IMR-90 (cell line): ENCODE results near the gene SV2C. TPM values are rescaled to one million over a fixed set of nuclear protein-coding genes. Genes with fewer than 3 reads are reported as not detected.

Experiments used
- ATAC-seq: fragments of 200-7000 bp; cut with Tn5 transposase; 2 replicates; pipeline ENCODE4 v1.9.1; 2020; ENCODE audit warnings: low read depth, mild to moderate bottlenecking, moderate library complexity
- BruUV-seq: library from RNA; stranded (reverse); fragments of 400-500 nt; replicated peaks from 2 replicates; lab custom pipeline; 2021; lab: Mats Ljungman, UMichigan
- CTCF ChIA-PET: fragments of 300-600 bp; formaldehyde crosslinking; extraction: SDS; loops from one replicate; lab custom pipeline; 2021; ENCODE audit warnings: antibody characterized with exemption; lab: Yijun Ruan, JAX
- POLR2A ChIA-PET: fragments of 300-600 bp; sonication (Branson Sonifier 250); formaldehyde crosslinking; loops from one replicate; lab custom pipeline; 2022; ENCODE audit warnings: antibody characterized with exemption; ENCODE audit not compliant: unreplicated experiment; lab: Charles Lee
- DNase-seq: peaks from one replicate; pipeline ENCODE4 v3.0.0; 2013
- H2AFZ ChIP-seq: replicated peaks from 2 replicates; pipeline ENCODE3; 2013; ENCODE audit warnings: low read length, mild to moderate bottlenecking; ENCODE audit not compliant: poor library complexity
- H2AK5ac ChIP-seq: 2 replicates; pipeline ENCODE4 v1.6.1; 2013; ENCODE audit warnings: low read depth, low read length, inconsistent platforms
- H2AK9ac ChIP-seq: replicated peaks from 2 replicates; pipeline ENCODE3; 2013; ENCODE audit warnings: mild to moderate bottlenecking, low read depth, low read length, moderate library complexity; ENCODE audit not compliant: poor library complexity
- H2BK120ac ChIP-seq: 2 replicates; pipeline ENCODE4 v1.6.1; 2013; ENCODE audit warnings: low read depth, low read length, inconsistent platforms
- H2BK15ac ChIP-seq: 3 replicates; pipeline ENCODE4 v1.6.1; 2013; ENCODE audit warnings: low read depth, low read length, inconsistent platforms
- H2BK20ac ChIP-seq: 2 replicates; pipeline ENCODE4 v1.6.1; 2013; ENCODE audit warnings: low read depth, mild to moderate bottlenecking, inconsistent platforms, low read length, moderate library complexity
- H2BK5ac ChIP-seq: 2 replicates; pipeline ENCODE4 v1.6.1; 2013; ENCODE audit warnings: mild to moderate bottlenecking, low read depth, low read length, inconsistent platforms; ENCODE audit not compliant: poor library complexity, severe bottlenecking
- H3K14ac ChIP-seq: replicated peaks from 2 replicates; pipeline ENCODE4 v1.6.1; 2013; ENCODE audit warnings: low read depth, low read length, inconsistent platforms
- H3K18ac ChIP-seq: 2 replicates; pipeline ENCODE4 v1.6.1; 2013; ENCODE audit warnings: low read depth, low read length, control low read depth
- H3K23ac ChIP-seq: 2 replicates; pipeline ENCODE4 v1.6.1; 2013; ENCODE audit warnings: low read depth, low read length, inconsistent platforms
- H3K27ac ChIP-seq: 2 replicates; pipeline ENCODE4 v1.5.1; 2013; ENCODE audit warnings: mild to moderate bottlenecking, control low read depth, low read length; ENCODE audit not compliant: insufficient read depth
- H3K27me3 ChIP-seq: 2 replicates; pipeline ENCODE4 v1.6.1; 2013; ENCODE audit warnings: low read length; ENCODE audit not compliant: control insufficient read depth, insufficient read depth
- H3K36me3 ChIP-seq: 2 replicates; pipeline ENCODE4 v1.6.1; 2013; ENCODE audit warnings: low read length, mixed read lengths; ENCODE audit not compliant: control insufficient read depth, insufficient read depth
- H3K4ac ChIP-seq: 2 replicates; pipeline ENCODE4 v1.6.1; 2013; ENCODE audit warnings: low read depth, low read length, inconsistent platforms
- H3K4me1 ChIP-seq: 2 replicates; pipeline ENCODE4 v1.6.1; 2013; ENCODE audit warnings: low read length, mixed read lengths; ENCODE audit not compliant: control insufficient read depth, insufficient read depth
- H3K4me2 ChIP-seq: 2 replicates; pipeline ENCODE4 v1.6.1; 2013; ENCODE audit warnings: low read depth, mild to moderate bottlenecking, control low read depth, low read length, moderate library complexity
- H3K4me3 ChIP-seq: 2 replicates; pipeline ENCODE4 v1.5.1; 2013; ENCODE audit warnings: low read depth, mild to moderate bottlenecking, control low read depth, low read length, moderate library complexity; ENCODE audit not compliant: insufficient read depth
- H3K56ac ChIP-seq: 2 replicates; pipeline ENCODE4 v1.6.1; 2013; ENCODE audit warnings: low read length, inconsistent platforms; ENCODE audit not compliant: insufficient read depth; ENCODE audit errors: extremely low read depth
- H3K79me1 ChIP-seq, 2 experiments: 2 replicates each; pipeline ENCODE4 v1.6.1; 2013; ENCODE audit warnings: low read length in 2 of 2, inconsistent platforms in 1 of 2, low read depth in 1 of 2
- H3K9ac ChIP-seq: 2 replicates; pipeline ENCODE4 v1.6.1; 2013; ENCODE audit warnings: low read depth, low read length, control low read depth
- H3K9me1 ChIP-seq: 2 replicates; pipeline ENCODE4 v1.6.1; 2013; ENCODE audit warnings: low read length, inconsistent platforms; ENCODE audit not compliant: insufficient read depth
- H3K9me3 ChIP-seq: 2 replicates; pipeline ENCODE4 v1.6.1; 2013; ENCODE audit warnings: low read length; ENCODE audit not compliant: control insufficient read depth, insufficient read depth
- H4K20me1 ChIP-seq: 2 replicates; pipeline ENCODE4 v1.6.1; 2013; ENCODE audit warnings: low read length, inconsistent platforms; ENCODE audit not compliant: insufficient read depth
- H4K5ac ChIP-seq: 2 replicates; pipeline ENCODE4 v1.6.1; 2013; ENCODE audit warnings: mild to moderate bottlenecking, low read depth, low read length, control low read depth
- H4K8ac ChIP-seq, 2 experiments: 2 replicates each; pipeline ENCODE4 v1.6.1; 2013; ENCODE audit warnings: low read depth in 2 of 2, low read length in 2 of 2, control low read depth in 1 of 2, inconsistent platforms in 1 of 2
- H4K91ac ChIP-seq: 2 replicates; pipeline ENCODE4 v1.6.1; 2013; ENCODE audit warnings: low read depth, low read length, inconsistent platforms; ENCODE audit not compliant: insufficient read depth
- BHLHE40 ChIP-seq: fragments of 150-350 bp; IDR thresholded peaks from 2 replicates; pipeline ENCODE4 v1.6.1; 2016; ENCODE audit warnings: mild to moderate bottlenecking, low read depth, low read length
- CEBPB ChIP-seq: IDR thresholded peaks from 2 replicates; pipeline ENCODE4 v1.6.1; 2012; ENCODE audit warnings: low read depth, low read length, improper control_type of control experiment
- CHD1 ChIP-seq: IDR thresholded peaks from 2 replicates; pipeline ENCODE4 v1.6.1; 2012; ENCODE audit warnings: low read depth, low read length, improper control_type of control experiment
- CTCF ChIP-seq: conservative IDR thresholded peaks from 2 replicates; pipeline ENCODE4 v1.5.1; 2012; ENCODE audit warnings: mild to moderate bottlenecking, low read depth, low read length, improper control_type of control experiment
- FOS ChIP-seq: fragments of 150-350 bp; IDR thresholded peaks from 2 replicates; pipeline ENCODE4 v1.6.1; 2016; ENCODE audit warnings: low read depth, low read length
- MAFK ChIP-seq: IDR thresholded peaks from 2 replicates; pipeline ENCODE4 v1.6.1; 2012; ENCODE audit warnings: low read depth, low read length, improper control_type of control experiment
- MAZ ChIP-seq: IDR thresholded peaks from 2 replicates; pipeline ENCODE4 v1.6.1; 2012; ENCODE audit warnings: low read depth, mild to moderate bottlenecking, low read length, improper control_type of control experiment, moderate library complexity, borderline replicate concordance
- MXI1 ChIP-seq: IDR thresholded peaks from 2 replicates; pipeline ENCODE4 v1.6.1; 2012; ENCODE audit warnings: low read depth, mild to moderate bottlenecking, low read length, moderate library complexity, borderline replicate concordance
- NFE2L2 ChIP-seq: fragments of 150-350 bp; IDR thresholded peaks from 2 replicates; pipeline ENCODE4 v1.6.1; 2016; ENCODE audit warnings: low read depth, mild to moderate bottlenecking, low read length
- POLR2A ChIP-seq: IDR thresholded peaks from 2 replicates; pipeline ENCODE4 v1.6.1; 2012; ENCODE audit warnings: mild to moderate bottlenecking, low read depth, low read length
- RAD21 ChIP-seq: IDR thresholded peaks from 2 replicates; pipeline ENCODE4 v1.6.1; 2012; ENCODE audit warnings: low read length, improper control_type of control experiment
- RCOR1 ChIP-seq: IDR thresholded peaks from 2 replicates; pipeline ENCODE4 v1.6.1; 2012; ENCODE audit warnings: mild to moderate bottlenecking, low read length, improper control_type of control experiment; ENCODE audit not compliant: insufficient replicate concordance
- RFX5 ChIP-seq: IDR thresholded peaks from 2 replicates; pipeline ENCODE4 v1.8.0; 2012; ENCODE audit warnings: low read depth, mild to moderate bottlenecking, low read length, moderate library complexity
- SMC3 ChIP-seq: fragments of 150-350 bp; IDR thresholded peaks from 2 replicates; pipeline ENCODE4 v1.6.1; 2016; ENCODE audit warnings: low read depth, mild to moderate bottlenecking, antibody characterized with exemption, low read length, moderate library complexity
- USF2 ChIP-seq: fragments of 150-350 bp; IDR thresholded peaks from 2 replicates; pipeline ENCODE4 v1.6.1; 2017; ENCODE audit warnings: mild to moderate bottlenecking, antibody characterized with exemption, low read length, low read depth
- WGBS, 2 experiments: methylation state at CpG; one replicate each; pipeline versions ENCODE4 v1.1.5 to v1.1.7; 2013; ENCODE audit warnings: missing lambda C conversion rate in 2 of 2; ENCODE audit not compliant: insufficient read length in 1 of 2; ENCODE audit errors: extremely low coverage in 2 of 2; 5-methylcytosine and 5-hydroxymethylcytosine counted together
- dilution Hi-C: fragments of 300-500 bp; cut with HindIII; formaldehyde crosslinking; loops from one replicate; pipeline ENCODE4 v1.14.3; 2018; ENCODE audit warnings: low sequenced_read_pairs; ENCODE audit not compliant: unreplicated experiment
- in situ Hi-C: fragments of 300-500 bp; cut with MboI; formaldehyde crosslinking; loops from 3 replicates; pipeline ENCODE4 v1.14.3; 2019; ENCODE audit warnings: low sequenced_read_pairs, inconsistent platforms, mixed read lengths
- intact Hi-C: fragments of 100-400 bp; cut with micrococcal nuclease; formaldehyde crosslinking; loops from 2 replicates; pipeline ENCODE4 v1.10.0; 2022
- polyA plus RNA-seq, 3 experiments: library from polyadenylated mRNA; depleted of rRNA; stranded (reverse); fragments of >200 nt; gene quantifications; 2 replicates each; pipeline ENCODE4 v1.2.3, GENCODE V29; 2012; ENCODE audit warnings: low replicate concordance in 1 of 3
- total RNA-seq: library from RNA; depleted of rRNA; stranded (reverse); fragments of >200 nt; gene quantifications from 2 replicates; pipeline ENCODE4 v1.2.3, GENCODE V29; 2012

SV2C gene
- total and polyA plus RNA-seq, 2 of the 4 experiments (the other 2 are of a cell fraction): not detected

- H2BK120ac ChIP-seq: no peak within 1 kb of the TSS
- no peak within 1 kb of the TSS for H3K4ac ChIP-seq
- no peak within 1 kb of the TSS; the same call in 1 of the 2 replicates for H3K9ac ChIP-seq
- H4K5ac ChIP-seq: no peak within 1 kb of the TSS
- peak within 1 kb of the TSS; percentile 79 for H3K4me2 ChIP-seq
- H2BK5ac ChIP-seq: no peak within 1 kb of the TSS
- H2BK15ac ChIP-seq: no peak within 1 kb of the TSS
- no peak within 1 kb of the TSS for H3K27ac ChIP-seq
- H3K27me3 ChIP-seq: peaks cover 45% of the 10 kb centered on the region
- dilution Hi-C loops: no loop called here
- no peak within 1 kb of the TSS for H2AK9ac ChIP-seq
- no peak within 1 kb of the TSS for H2BK20ac ChIP-seq
- CTCF ChIA-PET: interaction anchor here (0.9 to 1.1 kb wide), 2 partner anchors 15 to 28 kb away, joined by 3 read pairs; no protein-coding TSS in a partner anchor
- no peak within 1 kb of the TSS for H4K8ac ChIP-seq
- H4K20me1 ChIP-seq: no peaks in the 10 kb centered on the region
- peak within 1 kb of the TSS; percentile 89 for H2AFZ ChIP-seq
- H3K9me1 ChIP-seq: no peaks in the 10 kb centered on the region
- no TSS peak for BruUV-seq
- no peaks in the 10 kb centered on the region for H3K79me1 ChIP-seq
- no peaks in the 10 kb centered on the region for H3K36me3 ChIP-seq
- no peak within 1 kb of the TSS for H2AK5ac ChIP-seq
- no peaks in the 10 kb centered on the region for H3K4me1 ChIP-seq
- H4K91ac ChIP-seq: no peak within 1 kb of the TSS
- H3K14ac ChIP-seq: no peak within 1 kb of the TSS
- no peaks in the 10 kb centered on the region for H3K9me3 ChIP-seq
- 2% methylated on average over 31 of the region's 92 CpGs; no CpG with 5 or more reads in 1 of the 2 experiments for WGBS, 2 experiments
- H3K4me3 ChIP-seq: peak within 1 kb of the TSS; percentile 51
- H3K18ac ChIP-seq: no peak within 1 kb of the TSS
- intact Hi-C loops: loop anchor here (5.0 to 10.0 kb wide), 2 partner anchors 179 to 372 kb away; no protein-coding TSS in a partner anchor
- ATAC-seq (peak; percentile 85), DNase-seq (peak; percentile 34)
- H3K23ac ChIP-seq: no peak within 1 kb of the TSS; the same call in 1 of the 2 replicates
- POLR2A ChIA-PET: no interaction called here
- in situ Hi-C loops: no loop called here
- H3K56ac ChIP-seq: no peak within 1 kb of the TSS
- TF ChIP-seq MAZ (no peak), BHLHE40 (no peak), RFX5 (no peak), CHD1 (no peak), POLR2A (no peak), USF2 (no peak), CEBPB (no peak), CTCF (peak; percentile 53), NFE2L2 (no peak), FOS (no peak), RAD21 (peak; percentile 42), RCOR1 (no peak), SMC3 (0 out of 2 replicates have a peak, but pooled peaks have one; percentile 12), MAFK (no peak), MXI1 (no peak)
These were observed 319.9 kb downstream of the SV2C start, which contains the start of gene IQGAP2 for GRCh38 chr5:76402886-76403765. IQGAP2 (plus strand) TSS chr5:76403285; CDS start chr5:76403546, 261 bp downstream.
